Suprapubic skin (tissue), 4 donors: ENCODE measurements around the gene FBXO36. TPM values are rescaled to one million over a fixed set of nuclear protein-coding genes. Genes with fewer than 3 reads are reported as not detected.

Source experiments
- DNase-seq, 2 donors: peaks; one replicate each; pipeline ENCODE4 v3.0.0-alpha.2; 2019; ENCODE audit warnings: low spot score in 2 of 2
- H3K27ac ChIP-seq: fragments of 200-600 bp; sonication (generic); one replicate; pipeline ENCODE4 v1.5.1; 2019
- H3K27me3 ChIP-seq: fragments of 200-600 bp; sonication (generic); one replicate; pipeline ENCODE4 v1.5.1; 2019
- H3K36me3 ChIP-seq: fragments of 200-600 bp; sonication (generic); one replicate; pipeline ENCODE4 v1.5.1; 2019
- H3K4me1 ChIP-seq: fragments of 200-600 bp; sonication (generic); one replicate; pipeline ENCODE4 v1.5.1; 2019
- H3K4me3 ChIP-seq: fragments of 200-600 bp; sonication (generic); one replicate; pipeline ENCODE4 v1.5.1; 2019; ENCODE audit warnings: mild to moderate bottlenecking
- H3K9me3 ChIP-seq: fragments of 200-600 bp; sonication (generic); one replicate; pipeline ENCODE4 v1.5.1; 2019
- EP300 ChIP-seq: sonication (generic); formaldehyde crosslinking; IDR thresholded peaks from one replicate; pipeline ENCODE4 v1.6.1; 2017; ENCODE audit warnings: antibody characterized with exemption
- POLR2A ChIP-seq, 2 donors: fragments of 450-650 bp; IDR thresholded peaks; one replicate each; pipeline ENCODE4 v1.6.1; 2017; ENCODE audit warnings: antibody characterized with exemption in 2 of 2, mild to moderate bottlenecking in 2 of 2, moderate library complexity in 2 of 2
- POLR2AphosphoS5 ChIP-seq, 3 donors: sonication (generic); formaldehyde crosslinking; IDR thresholded peaks; one replicate each; pipeline ENCODE4 v1.6.1; 2017; ENCODE audit warnings: antibody characterized with exemption in 3 of 3
- WGBS: methylation state at CpG from one replicate; pipeline ENCODE4 v1.1.5; 2018; 5-methylcytosine and 5-hydroxymethylcytosine counted together
- total RNA-seq, 4 donors: library from RNA; depleted of rRNA; stranded (reverse); fragments of >200 nt; gene quantifications; one replicate each; pipeline ENCODE4 v1.1.0, GENCODE V29; 2016
- TF ChIP-seq, protein P1 (sequence below), 2 donors: fragments of 200-600 bp in 1 of 2; fragments of 450-650 bp in 1 of 2; sonication (generic) in 1 of 2; IDR thresholded peaks; one replicate each; pipeline ENCODE4 v1.5.1; 2016 to 2019; ENCODE audit warnings: antibody characterized with exemption in 2 of 2, mild to moderate bottlenecking in 1 of 2, moderate library complexity in 1 of 2

Gene FBXO36
- total RNA-seq, 4 donors from 2014 or later, result 4.5 to 8.4 (median 5.9) TPM

DNA sequence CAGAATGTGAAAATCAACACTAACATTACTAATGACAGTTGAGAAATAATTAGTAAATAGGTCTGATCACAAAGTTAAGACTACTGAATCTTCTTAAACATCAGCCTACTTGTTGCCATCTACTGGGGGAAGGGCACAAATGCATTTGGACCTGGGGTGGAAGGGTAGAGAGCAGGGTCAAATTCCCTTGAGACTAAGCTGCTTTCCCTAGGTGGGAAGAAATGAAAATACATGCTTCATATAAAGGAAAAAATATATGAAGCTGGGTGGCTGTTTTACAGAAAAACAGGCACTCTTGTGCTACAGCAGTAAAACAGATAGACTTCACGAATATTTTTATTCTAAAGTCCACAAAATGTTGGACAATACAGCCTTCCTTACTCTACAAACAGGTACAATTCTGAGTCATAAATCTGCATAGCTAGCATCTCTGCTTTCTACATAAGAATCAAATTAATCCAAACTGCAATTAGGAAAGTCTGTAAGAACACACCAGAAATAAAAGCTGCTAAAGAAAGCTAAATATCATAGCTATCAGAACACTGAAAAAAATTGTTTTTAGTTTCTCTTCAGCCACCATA is 11.4 kb upstream of the FBXO36 start:
- Histone ChIP-seq H3K27ac (no peak overlapping the region), H3K4me3 (no peak overlapping the region), H3K27me3 (no peaks in the 10 kb centered on the region), H3K9me3 (no peaks in the 10 kb centered on the region), H3K36me3 (peaks cover 10% of the 10 kb centered on the region), H3K4me1 (peaks cover 36% of the 10 kb centered on the region)
- no peak for TF ChIP-seq POLR2A (IDR thresholded peaks at IDR 0.05)
- TF ChIP-seq POLR2AphosphoS5 (IDR thresholded peaks at IDR 0.05), result no peak
- TF ChIP-seq, protein P1, sequence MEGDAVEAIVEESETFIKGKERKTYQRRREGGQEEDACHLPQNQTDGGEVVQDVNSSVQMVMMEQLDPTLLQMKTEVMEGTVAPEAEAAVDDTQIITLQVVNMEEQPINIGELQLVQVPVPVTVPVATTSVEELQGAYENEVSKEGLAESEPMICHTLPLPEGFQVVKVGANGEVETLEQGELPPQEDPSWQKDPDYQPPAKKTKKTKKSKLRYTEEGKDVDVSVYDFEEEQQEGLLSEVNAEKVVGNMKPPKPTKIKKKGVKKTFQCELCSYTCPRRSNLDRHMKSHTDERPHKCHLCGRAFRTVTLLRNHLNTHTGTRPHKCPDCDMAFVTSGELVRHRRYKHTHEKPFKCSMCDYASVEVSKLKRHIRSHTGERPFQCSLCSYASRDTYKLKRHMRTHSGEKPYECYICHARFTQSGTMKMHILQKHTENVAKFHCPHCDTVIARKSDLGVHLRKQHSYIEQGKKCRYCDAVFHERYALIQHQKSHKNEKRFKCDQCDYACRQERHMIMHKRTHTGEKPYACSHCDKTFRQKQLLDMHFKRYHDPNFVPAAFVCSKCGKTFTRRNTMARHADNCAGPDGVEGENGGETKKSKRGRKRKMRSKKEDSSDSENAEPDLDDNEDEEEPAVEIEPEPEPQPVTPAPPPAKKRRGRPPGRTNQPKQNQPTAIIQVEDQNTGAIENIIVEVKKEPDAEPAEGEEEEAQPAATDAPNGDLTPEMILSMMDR (IDR thresholded peaks at IDR 0.05), result no peak
- TF ChIP-seq EP300, result no peak
- 69% methylated on average over 1 of the region's 1 CpG for WGBS
- DNase-seq, result no peak

DNA sequence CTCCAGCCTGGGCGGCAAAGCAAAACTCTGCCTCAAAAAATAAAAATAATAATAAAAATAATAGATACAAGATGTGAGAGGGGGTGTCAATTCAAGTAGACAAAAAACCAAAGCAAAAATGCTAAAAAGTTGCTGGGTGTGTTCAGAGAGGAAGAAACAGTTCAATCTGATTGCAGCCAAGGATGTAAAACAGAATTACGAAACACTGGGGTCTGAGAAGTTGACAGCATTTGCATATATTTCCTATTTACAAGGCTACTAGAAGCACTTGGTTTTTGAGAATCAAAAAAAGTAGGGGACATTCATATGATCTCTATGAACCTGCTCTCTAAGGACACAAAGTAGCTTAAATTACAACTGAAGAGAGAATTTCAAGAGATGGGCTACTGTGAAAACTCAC is 8.1 kb upstream of the FBXO36 start:
- 64% methylated on average over 2 of the region's 2 CpGs for WGBS
- Histone ChIP-seq H3K36me3 (no peaks in the 10 kb centered on the region), H3K4me3 (no peak overlapping the region), H3K4me1 (peaks cover 40% of the 10 kb centered on the region), H3K9me3 (no peaks in the 10 kb centered on the region), H3K27me3 (no peaks in the 10 kb centered on the region), H3K27ac (no peak overlapping the region)
- no peak for TF ChIP-seq POLR2AphosphoS5 (IDR thresholded peaks at IDR 0.05)
- TF ChIP-seq, protein P1 (IDR thresholded peaks at IDR 0.05), result no peak
- no peak for DNase-seq

DNA sequence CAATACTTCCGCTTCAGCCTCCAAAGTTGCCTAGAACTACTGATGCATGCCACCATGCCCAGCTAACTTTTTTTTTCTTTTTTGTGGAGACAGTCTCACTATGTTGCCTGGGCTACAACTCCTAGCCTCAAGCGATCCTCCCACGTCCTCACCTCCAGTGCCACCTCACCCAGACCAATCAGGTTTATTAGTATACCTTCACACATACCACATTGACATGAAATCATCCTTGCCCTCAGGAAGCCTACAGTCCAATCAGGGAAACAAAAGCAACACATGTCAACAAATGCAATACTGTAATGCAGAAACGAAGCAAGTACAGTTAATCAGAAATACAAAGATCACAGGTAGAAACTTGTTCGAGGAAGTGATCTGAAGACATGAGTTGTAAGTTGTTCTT is 4.5 kb upstream of the FBXO36 start:
- Histone ChIP-seq H3K4me1 (peaks cover 39% of the 10 kb centered on the region), H3K27me3 (no peaks in the 10 kb centered on the region), H3K4me3 (no peak overlapping the region), H3K36me3 (no peaks in the 10 kb centered on the region), H3K27ac (no peak overlapping the region), H3K9me3 (no peaks in the 10 kb centered on the region)
- WGBS, result 75% methylated on average over 5 of the region's 5 CpGs
- no peak for TF ChIP-seq POLR2AphosphoS5 (IDR thresholded peaks at IDR 0.05)
- TF ChIP-seq, protein P1 (IDR thresholded peaks at IDR 0.05), result no peak
- no peak for DNase-seq

DNA sequence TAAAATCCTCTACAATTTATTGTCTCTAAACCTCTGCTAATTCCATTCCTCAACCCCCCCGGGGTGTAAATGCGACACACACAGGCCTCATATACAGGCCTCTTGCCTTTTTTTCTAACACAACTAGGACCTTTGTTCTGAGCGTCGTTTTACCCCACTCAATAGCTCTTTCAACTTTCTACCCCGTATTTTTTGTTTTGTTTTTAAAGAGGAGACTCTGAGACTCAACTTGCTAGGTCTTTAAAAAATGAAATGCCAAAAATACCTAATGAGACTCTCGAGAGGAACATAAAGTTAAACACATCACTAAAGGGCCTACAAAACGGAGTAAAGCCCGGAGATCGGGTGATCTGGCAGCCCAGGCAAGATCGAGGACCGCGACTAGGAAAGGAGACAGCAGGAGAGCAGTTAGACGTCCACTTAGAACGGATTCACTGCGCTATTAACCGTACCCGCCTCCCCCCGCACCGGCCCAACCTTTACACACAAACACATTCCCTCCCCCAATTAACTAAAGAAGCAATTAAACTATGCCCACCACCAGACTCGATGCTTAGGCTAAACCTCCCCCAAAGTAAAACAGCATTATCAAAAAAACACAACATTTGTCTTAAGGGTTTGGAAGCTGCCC is 2.2 kb upstream of the FBXO36 start:
- no peak for TF ChIP-seq EP300
- TF ChIP-seq, protein P1 (IDR thresholded peaks at IDR 0.05), result no peak
- no peak for TF ChIP-seq POLR2A (IDR thresholded peaks at IDR 0.05)
- TF ChIP-seq POLR2AphosphoS5 (IDR thresholded peaks at IDR 0.05), result no peak
- DNase-seq, result no peak
- H3K4me3 ChIP-seq, result peak overlapping the region; percentile 98
- H3K36me3 ChIP-seq, result no peaks in the 10 kb centered on the region
- H3K4me1 ChIP-seq, result peaks cover 38% of the 10 kb centered on the region
- WGBS, result 4% methylated on average over 20 of the region's 20 CpGs
- no peaks in the 10 kb centered on the region for H3K9me3 ChIP-seq
- peak overlapping the region; percentile 96 for H3K27ac ChIP-seq
- no peaks in the 10 kb centered on the region for H3K27me3 ChIP-seq

DNA sequence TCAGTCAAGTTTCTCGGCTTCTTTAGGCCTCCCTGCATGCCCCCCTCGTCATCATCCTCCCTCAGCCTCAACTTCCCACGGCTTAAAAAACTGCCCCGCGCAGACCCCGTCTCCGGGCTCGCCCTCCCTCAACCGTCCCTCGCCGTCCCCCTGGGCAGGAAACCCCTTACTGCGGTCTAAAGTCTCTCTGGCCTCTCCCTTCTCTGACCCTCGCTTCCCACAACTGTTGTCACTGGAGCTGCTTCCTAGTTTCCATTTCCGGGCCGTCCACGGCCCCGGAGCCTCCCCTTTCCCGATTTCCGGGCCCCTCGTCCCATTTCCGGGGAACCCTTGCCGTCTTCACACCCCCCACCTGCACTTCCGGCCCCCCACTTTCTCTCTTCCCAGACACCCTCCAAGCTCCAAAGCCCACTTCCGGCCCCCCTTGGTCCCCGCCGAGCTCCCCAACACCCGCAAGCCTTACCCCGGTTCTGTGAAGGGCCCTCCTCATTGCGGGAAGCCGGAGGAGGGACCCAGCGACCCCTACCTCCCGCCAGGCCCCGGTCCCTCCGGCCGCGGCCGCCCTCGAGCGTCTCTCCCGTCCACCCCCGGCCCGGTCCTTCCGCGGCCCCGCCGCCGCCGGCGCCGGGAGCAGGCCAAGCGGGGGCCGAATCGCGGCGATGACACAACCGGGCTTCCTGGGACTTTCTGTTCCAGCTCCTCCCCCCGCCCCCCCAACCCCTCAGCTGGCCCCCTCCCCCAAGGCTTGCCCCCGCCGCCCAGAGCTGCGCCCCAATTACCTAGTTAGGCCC is 1.0 kb upstream of the FBXO36 start:
- under 1% methylated on average over 35 of the region's 60 CpGs for WGBS
- H3K36me3 ChIP-seq, result no peaks in the 10 kb centered on the region
- peaks cover 38% of the 10 kb centered on the region for H3K4me1 ChIP-seq
- no peaks in the 10 kb centered on the region for H3K27me3 ChIP-seq
- H3K27ac ChIP-seq, result peak overlapping the region; percentile 96
- DNase-seq, result peak; percentile 82 to 86
- H3K4me3 ChIP-seq, result peak overlapping the region; percentile 98
- TF ChIP-seq, protein P1 (IDR thresholded peaks at IDR 0.05), result no peak
- TF ChIP-seq POLR2A (IDR thresholded peaks at IDR 0.05) (peak in 1 of 2 donors; percentile 28), POLR2AphosphoS5 (IDR thresholded peaks at IDR 0.05) (no peak), EP300 (no peak)
- no peaks in the 10 kb centered on the region for H3K9me3 ChIP-seq
